NCI-H2227 treated with DMSO at 0.1 percent for 48 hours (cell line): ENCODE data around the gene MYT1.
"Not testable (repeated sequence)": the region's sequence is repeated elsewhere in the genome, so short reads cannot be mapped to it uniquely, and the experiment has no call there.

ENCODE experiments used
- DNase-seq: peaks from one replicate; lab custom pipeline; 2025; lab: John Stamatoyannopoulos, UW

Gene MYT1

DNA sequence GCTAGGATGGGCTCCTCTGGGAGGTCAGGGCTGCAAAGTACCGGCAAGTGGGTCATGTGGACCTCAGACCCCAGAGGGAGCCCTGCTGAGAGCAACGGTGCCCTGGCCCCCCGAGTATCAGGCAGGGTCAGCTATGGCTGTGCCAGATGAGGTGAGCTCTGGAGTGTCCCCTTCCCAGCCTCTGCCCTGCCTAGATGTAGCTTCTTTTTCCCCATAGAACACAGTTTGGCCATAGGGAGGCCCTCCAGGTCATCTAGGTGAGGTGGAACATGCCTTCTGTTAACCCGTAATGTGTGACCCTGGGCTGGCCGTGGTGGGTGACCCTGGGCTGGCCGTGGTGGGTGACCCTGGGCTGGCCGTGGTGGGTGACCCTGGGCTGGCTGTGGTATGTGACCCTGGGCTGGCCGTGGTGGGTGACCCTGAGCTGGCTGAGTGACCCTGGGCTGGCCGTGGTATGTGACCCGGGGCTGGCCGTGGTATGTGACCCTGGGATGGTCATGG, 70.1 kb downstream of the MYT1 start:
- no peak for DNase-seq

DNA sequence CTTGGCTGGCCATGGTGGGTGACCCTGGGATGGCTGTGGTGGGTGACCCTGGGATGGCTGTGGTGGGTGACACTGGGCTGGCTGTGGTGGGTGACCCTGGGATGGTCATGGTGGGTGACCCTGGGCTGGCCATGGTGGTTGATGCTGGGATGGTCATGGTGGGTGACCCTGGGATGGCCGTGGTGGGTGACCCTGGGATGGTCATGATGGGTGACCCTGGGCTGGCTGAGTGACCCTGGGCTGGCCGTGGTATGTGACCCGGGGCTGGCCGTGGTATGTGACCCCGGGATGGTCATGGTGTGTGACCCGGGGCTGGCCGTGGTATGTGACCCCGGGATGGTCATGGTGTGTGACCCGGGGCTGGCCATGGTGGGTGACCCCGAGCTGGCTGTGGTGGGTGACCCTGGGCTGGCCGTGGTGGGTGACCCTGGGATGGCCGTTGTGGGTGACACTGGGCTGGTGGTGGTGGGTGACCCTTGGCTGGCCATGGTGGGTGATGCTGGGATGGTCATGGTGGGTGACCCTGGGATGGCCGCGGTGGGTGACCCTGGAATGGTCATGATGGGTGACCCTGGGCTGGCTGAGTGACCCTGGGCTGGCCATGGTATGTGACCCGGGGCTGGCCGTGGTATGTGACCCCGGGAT, 70.8 kb downstream of the MYT1 start:
- not testable (repeated sequence) for DNase-seq

DNA sequence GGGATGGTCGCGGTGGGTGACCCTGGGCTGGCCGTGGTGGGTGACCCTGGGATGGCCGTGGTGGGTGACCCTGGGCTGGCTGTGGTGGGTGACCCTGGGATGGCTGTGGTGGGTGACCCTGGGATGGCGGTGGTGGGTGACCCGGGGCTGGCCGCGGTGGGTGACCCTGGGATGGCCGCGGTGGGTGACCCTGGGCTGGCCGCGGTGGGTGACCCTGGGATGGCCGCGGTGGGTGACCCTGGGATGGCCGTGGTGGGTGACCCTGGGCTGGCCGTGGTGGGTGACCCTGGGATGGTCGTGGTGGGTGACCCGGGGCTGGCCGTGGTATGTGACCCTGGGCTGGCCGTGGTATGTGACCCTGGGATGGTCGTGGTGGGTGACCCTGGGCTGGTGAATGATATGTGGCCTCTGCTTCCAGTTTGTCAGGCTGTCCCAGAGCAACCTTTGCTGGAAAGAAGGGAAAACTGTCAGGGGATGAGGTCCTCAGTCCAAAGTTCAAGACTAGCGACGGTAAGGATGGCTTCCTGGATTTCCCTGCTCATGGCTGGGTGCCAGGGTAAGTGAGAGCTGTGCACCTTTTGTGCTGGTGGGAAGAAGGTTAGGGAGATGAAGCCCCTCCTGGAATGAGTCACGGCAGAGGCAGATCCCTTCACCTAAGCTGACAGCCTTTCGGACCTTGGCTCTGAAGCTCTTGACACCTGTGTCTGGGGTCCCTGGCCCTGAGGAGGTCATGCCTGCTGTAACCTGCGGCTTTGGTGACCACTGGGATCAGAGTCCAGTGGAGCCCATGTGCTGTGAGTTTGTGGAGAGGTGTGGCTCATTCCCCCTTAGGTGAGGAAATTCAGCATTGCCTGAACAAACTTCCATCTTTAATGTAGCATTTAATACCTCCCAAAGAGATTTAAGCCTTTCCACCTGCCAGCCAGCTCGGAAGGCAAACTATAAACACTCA, 72.2 kb downstream of the MYT1 start:
- DNase-seq: no peak

DNA sequence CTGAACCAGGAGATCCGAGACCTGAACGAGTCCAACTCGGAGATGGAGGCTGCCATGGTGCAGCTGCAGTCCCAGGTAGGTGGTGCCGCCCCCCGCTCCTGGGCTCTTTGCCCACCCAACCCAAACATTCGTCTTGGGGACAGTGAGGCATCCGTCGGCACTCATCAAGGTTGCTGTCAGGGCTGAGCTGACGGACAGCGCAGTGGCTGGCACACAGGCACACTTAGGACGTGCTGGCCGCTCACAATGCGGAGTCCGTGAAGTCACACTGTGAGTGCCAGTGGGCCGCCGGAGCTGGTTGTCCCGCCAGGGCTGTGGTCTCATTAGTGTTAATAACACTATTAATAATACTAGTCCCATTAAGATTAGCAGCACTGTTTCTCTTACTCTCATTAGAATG, 73.1 kb downstream of the MYT1 start:
- no peak for DNase-seq

DNA sequence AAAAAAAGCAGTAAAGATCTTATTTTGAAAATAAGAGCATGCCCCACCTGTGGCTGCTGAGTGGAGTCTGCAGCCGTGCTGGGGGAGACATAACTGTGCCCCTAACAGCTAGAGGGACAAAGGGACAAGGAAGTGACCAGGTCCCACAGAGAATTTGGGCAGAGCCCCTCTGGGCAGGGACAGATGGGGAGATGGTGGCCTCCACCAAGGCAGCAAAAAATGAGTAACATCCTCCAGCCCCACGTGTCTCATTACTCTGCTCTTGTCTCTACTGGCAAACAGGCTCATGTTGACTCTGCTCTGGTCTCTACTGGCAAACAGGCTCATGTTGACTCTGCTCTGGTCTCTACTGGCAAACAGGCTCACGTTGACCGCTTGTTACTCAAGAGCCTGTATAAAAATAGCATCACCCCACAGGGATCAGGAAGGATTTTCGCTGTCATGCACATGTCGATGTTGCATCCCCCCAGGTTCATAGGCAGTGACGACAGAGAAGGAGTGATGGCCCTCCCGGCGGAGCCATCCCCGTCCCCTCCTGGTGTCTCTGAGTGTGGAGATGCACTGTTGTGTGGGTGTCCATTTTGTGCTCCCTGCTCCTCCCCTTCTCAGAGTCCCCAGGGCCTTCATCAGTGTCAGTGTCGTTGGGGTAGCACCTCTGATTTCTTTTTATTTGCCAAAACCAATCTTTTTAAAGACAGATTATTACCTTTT, 74.0 kb downstream of the MYT1 start:
- no peak for DNase-seq

DNA sequence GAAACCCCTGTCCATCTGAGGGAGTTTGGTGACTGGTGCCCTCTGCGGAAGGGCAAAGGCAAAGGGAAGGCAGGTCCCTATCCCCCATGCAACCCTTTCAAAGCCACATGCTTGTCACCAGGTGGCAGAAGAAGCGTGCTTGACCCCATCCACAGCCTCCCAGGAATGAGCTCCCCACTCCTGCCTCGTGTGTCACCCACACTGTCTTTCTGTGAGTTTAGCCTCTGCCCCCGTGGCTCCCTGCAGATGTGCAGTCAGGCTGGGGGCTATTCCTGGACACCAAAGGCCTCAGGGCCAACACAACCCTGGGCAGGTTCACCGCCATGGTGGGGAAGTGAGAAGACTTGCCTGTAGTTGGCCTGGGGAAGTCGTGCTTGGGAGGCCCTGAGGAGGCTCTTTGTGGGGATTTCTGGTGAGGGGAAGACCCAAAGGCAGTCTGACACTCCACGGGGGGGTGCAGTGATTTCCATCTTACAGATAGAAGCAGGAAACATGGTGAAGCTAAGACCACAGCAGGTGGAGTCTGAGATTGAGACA, 74.7 kb downstream of the MYT1 start:
- DNase-seq: no peak

DNA sequence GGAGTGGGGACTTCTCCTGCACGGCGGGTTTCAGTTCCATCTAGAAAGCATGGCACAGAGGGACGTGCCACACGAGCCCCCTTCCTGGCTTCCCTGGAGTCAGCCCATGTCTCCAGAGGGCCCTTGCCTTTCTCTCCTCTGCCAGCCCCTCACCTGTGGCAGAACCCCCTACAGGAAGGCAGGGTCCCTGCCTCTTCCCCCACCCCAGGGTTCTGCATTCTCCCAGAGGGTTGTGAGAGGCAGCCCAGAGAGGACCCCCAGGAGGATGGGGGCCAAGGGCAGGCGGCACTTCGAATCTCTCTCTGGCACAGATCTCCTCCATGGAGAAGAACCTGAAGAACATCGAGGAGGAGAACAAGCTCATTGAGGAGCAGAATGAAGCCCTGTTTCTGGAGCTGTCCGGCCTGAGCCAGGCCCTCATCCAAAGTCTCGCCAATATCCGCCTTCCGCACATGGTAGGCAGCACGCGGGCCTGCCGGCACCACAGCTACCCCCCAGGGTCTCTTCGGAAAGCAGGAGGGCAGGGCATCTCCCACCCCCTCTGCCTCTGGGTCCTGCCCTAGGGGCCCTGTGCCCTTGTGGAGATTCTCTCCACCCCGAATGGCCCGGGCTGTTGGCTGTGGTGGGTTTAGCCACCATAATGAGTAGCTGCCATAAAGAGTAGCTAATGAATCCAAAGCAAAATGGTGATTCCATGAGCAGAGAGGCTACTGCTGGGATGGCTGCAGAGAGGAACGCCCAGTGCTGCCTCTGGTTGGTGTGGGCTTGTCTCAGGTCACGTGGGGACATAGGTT, 75.4 kb downstream of the MYT1 start:
- no peak for DNase-seq

DNA sequence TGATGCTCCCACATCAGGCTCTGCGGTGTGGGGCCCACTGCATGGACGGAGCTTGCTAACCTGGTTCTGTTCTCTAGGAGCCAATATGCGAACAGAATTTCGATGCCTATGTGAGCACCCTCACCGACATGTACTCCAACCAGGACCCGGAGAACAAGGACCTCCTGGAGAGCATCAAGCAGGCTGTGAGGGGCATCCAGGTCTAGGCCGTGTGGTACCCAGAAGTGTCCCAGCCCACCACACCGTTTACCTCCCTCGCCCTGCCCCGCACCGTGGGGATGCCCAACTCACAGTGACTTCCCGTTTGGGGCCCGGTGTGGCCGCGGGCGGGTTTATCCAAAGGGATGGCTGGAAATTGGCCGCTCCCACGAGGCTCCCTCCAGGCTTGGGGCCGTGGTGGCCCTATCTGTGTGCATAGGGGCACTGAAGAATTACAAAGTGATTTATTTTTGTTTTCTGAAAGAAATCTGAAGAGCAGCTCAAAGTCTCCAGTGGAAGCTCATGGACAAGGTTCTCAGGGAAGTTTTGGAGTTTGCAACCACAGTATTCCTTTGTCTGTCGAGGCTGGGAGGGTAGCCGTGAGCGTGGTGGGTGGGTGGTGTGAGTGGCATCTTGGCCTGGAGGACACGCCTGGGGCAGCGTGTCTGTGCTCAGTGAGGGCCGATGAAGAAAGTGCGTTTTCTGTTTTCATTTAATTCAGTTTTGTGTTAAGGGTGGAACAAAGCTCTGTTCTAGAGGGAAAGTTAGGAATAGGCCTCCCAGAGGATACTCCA, 76.2 kb downstream of the MYT1 start:
- no peak for DNase-seq

DNA sequence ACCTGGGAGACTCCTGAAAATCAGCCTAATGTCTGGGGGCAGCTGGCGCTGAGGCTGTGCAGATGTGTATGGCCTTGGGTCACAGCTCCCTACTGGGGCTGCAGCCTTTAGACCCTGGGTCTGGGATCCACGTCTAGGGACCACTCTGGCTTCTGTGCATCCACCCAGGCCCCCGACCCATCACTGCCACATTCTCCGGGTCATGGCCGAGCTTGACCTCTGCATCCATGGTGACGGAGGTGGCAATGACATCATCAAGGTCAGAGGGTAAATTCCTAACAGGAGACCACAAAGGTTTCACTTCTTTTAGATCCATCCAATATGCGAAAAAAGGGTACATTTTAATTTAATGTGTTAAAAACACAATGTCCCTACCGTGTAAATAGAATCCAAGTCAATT, 76.8 kb downstream of the MYT1 start:
- DNase-seq: no peak

DNA sequence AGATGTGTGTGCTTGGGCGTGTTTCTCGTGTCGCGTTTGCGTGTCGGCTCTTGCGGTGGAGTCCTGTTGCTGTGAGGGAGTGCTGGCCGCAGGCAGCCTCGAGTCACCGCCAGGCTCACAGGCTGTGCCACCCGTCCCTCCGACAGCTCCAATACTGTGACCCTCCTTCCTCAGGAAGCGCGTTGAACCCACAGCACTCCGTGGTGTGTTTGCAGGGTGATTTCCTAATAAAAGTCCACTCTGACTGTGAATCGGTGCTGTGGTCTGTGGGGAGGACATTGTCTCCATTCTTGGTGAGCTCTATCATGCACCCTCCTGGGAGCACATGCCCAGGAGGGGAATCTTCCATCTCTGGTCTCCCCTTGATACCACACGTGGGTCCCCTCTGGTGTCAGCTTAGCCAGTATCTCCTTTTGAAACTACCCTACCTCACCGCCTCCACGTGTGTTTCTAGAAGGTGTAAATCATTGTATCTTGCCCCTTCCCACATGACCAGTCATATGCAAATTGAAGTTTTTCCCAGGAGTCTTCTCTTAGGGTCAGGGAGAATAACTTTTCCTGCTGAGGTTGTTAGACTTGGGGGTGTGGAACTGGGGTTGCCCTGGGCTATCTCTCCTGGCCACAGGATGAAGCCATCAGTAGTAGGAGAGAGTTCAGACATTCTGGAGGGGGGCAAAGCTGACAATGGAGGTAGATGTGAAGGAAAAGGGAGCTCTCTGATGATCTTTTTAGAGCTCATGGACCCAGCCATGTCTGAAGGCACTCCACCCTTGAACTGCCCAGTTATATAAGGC, 77.9 kb downstream of the MYT1 start:
- DNase-seq: no peak

DNA sequence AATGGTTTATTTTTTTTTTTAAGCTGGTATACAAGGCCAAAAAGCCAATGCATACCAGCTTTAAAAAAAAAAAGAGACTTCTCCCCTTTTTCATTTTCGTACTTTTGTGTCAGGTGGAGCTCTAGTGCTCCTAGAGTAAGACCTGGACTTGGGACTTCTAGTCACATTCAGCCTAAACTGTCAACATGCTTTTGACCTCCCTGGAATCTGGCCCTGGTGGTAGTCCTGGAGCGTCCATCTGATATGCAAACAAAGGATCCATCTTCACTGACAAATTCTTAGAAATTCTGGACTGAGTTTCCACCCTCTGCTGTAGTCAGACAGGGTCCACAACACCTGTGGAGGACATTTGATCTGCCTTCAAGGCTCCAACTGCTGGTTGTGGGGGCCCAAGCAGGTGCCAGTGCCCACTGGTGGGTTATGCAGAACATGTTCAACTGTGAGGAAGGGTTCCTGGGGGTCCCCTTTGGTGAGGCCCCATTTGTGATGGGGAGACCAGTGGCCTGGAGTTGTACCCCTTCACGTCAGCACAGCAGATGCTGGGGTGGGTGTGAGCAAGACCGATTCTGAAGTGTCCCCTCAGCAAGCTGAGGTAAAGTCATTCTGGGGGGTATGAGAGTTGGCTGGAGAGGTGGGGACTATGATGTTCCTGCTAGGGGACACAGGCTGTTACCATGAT, 78.7 kb downstream of the MYT1 start:
- no peak for DNase-seq

DNA sequence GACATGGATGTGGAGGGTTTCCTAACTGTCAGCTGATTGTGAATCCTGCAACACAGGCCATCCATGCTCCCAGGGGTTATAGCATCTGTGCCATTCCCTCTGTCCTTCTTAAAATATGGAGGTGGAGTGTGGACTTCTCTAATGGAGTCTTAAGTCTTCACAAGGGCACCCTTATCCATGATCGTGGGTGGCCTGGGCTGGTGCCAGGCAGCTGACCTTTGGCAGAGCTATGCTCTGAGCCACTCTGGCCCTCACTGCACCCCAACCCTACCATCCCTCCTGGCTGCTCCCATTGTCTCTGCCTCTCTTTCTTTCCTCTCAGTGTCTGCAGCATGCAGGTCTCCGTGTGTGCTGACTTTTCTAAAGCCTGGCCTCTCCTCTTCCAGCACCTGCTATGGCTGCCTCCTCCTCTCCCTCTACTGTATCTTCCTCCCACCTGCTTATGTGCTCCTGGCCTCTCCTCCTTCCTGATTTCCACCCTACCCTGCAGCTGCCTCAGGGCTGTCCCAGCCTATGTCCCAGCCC, 80.1 kb downstream of the MYT1 start:
- DNase-seq: no peak

DNA sequence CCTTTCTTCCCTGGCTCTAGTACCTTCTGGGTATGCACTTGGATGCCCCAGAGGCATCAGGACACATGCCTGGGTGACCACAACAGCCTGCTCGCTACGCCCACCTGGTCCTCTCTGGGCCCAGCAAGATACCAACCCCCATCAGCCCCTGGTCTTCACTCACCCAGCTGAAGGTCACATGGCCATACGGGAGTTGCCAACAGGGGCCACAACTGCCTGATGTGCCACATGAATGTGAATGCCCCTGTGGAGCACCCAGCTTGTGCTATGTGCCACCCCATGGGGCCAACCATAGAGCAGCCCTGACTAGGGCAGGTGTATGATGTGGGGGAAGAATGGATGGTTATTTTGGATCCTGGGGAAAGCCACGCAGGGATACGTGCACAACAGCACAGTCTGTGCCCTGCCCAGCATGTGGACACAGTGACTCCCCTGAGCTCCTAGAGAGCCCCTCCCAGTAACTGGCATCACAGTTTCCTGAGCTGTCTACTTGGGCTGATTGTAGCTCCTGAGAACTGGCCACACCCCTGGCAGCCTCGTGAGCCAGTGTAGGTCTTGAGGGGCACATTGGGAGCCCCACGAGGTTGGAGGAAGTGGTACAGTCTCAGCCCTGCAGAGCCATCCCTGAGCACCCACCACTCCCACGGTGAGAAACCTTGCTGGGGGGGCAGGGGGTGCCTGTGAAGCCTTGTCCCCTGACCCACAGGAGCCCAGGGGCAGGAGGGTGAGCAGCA, 80.8 kb downstream of the MYT1 start:
- DNase-seq: no peak

DNA sequence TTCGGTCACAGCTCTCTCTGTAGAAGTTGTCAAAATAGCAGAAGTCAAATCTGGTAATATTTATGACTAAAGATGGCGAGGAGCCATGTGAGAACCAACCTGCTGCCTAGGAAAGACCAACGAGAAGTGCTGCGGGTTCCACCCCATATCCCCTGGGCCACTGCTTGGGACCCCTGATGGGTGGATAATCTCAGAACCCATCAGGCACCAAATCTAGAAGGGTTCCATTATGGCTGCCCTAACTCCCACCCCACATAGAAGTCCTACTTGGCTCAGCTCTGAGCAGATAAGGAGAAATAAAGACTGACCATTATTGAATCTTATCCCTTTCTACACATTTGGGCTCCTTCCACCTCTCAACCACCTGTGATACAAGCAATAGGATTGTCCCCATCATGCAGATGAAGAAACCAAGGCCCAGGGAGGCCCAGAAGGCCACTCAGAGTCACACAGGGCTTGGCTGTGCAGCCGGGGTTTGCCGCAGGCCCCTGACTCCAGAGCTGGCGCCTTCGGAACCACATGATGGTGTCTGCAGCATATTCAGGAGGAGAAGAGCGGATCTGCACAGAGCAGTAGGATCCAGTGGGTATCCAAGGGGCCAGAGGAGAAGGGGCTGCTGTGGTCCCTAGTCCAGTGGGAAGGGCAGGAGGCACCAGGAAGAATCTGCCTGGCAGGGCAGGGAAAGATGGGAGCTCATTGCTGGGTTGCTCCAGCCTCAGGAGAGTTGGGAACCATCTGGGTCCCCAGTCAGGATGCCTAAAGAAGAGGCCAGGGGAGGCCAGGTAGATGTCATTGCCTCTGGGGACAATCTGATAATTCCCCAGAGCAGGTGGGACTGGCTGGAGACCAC, 81.7 kb downstream of the MYT1 start:
- no peak for DNase-seq

DNA sequence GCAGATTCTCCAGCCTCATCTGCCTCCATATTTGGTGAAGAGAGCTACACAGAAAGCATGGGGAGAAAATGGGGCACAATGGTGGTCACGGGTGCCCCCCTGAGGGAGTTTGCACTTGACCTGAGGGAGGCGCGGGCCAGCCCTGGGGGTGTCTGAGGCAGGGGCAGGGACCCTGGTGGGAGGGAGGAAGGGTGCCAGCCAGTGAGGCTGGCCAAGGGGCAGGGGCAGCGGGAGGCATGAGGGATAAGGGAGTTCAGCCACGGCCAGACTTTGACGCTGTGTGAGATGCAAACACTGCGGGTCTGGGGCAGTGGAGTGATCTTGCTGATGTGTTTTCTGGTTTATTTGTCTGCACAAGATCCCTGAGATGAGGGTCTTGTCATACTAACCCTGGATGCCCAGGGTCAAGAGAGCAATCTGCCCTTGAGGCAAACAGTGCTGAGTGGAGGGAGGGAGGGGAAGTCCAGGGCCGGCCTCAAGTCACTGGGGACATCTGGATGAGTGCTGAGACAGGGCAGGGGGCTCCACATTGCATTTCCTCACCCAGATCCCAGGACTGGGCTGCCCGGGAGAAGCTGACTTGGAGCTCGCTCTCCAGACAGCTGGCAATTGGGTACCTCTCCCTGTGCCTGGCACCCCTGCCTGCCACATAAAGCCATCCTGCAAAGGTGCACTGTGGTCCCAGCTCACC, 82.5 kb downstream of the MYT1 start:
- DNase-seq: no peak

DNA sequence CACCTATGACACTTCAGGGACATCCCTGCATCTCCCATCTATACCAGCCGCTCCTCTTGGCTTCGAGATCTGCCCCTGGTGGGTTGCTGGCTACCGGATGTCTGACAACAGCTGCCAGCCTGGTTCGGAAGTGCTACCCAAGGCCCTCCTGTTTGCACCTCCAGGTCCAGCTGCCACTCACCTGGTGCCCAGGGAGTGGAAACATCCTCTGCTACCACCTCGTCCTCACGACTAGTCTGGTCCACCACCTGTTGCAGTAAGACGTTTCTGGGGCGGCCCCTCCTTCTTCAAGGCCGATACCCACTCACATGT, 83.0 kb downstream of the MYT1 start:
- DNase-seq: no peak
